ENCODE measurements around the gene PRKAA2. TPM values are rescaled to one million over a fixed set of nuclear protein-coding genes. Genes with fewer than 3 reads are reported as not detected.

The PRKAA2 gene
- total RNA-seq, 1 experiment from 2014 or later: 11.1 TPM

DNA sequence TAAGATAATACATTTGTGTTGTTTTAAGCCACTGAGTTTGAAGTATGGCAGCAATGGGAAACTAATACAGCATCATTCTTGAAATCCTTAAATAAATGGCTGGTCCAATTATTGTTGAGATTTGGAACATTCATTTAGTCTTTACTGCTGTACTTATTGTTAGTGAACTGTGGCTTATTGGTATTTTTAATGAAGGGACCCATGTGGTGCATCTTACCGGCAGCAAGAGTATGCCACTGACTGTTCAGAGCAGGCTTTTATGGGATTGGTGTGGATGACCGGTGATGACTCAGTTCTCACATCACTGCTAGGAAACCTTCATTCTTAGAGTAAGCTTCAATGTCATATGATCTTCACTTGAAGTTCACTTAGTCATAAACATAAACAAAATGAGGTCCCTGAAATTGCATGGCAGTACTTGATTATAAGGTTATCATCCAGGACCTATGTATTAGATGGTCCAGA lies 31.5 kb downstream of the PRKAA2 start:
- no TSS peak for BruUV-seq (replicated peaks)
- TF ChIP-seq, protein P1, sequence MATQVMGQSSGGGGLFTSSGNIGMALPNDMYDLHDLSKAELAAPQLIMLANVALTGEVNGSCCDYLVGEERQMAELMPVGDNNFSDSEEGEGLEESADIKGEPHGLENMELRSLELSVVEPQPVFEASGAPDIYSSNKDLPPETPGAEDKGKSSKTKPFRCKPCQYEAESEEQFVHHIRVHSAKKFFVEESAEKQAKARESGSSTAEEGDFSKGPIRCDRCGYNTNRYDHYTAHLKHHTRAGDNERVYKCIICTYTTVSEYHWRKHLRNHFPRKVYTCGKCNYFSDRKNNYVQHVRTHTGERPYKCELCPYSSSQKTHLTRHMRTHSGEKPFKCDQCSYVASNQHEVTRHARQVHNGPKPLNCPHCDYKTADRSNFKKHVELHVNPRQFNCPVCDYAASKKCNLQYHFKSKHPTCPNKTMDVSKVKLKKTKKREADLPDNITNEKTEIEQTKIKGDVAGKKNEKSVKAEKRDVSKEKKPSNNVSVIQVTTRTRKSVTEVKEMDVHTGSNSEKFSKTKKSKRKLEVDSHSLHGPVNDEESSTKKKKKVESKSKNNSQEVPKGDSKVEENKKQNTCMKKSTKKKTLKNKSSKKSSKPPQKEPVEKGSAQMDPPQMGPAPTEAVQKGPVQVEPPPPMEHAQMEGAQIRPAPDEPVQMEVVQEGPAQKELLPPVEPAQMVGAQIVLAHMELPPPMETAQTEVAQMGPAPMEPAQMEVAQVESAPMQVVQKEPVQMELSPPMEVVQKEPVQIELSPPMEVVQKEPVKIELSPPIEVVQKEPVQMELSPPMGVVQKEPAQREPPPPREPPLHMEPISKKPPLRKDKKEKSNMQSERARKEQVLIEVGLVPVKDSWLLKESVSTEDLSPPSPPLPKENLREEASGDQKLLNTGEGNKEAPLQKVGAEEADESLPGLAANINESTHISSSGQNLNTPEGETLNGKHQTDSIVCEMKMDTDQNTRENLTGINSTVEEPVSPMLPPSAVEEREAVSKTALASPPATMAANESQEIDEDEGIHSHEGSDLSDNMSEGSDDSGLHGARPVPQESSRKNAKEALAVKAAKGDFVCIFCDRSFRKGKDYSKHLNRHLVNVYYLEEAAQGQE (IDR thresholded peaks at IDR 0.05; ENCODE audit: insufficient read depth in 1 of 2, low read depth in 2 of 2, low read length in 1 of 2): no peak
- TF ChIP-seq, protein P2, sequence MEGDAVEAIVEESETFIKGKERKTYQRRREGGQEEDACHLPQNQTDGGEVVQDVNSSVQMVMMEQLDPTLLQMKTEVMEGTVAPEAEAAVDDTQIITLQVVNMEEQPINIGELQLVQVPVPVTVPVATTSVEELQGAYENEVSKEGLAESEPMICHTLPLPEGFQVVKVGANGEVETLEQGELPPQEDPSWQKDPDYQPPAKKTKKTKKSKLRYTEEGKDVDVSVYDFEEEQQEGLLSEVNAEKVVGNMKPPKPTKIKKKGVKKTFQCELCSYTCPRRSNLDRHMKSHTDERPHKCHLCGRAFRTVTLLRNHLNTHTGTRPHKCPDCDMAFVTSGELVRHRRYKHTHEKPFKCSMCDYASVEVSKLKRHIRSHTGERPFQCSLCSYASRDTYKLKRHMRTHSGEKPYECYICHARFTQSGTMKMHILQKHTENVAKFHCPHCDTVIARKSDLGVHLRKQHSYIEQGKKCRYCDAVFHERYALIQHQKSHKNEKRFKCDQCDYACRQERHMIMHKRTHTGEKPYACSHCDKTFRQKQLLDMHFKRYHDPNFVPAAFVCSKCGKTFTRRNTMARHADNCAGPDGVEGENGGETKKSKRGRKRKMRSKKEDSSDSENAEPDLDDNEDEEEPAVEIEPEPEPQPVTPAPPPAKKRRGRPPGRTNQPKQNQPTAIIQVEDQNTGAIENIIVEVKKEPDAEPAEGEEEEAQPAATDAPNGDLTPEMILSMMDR (IDR thresholded peaks at IDR 0.05): no peak
- TF ChIP-seq POLR2AphosphoS5 (IDR thresholded peaks at IDR 0.05; ENCODE audit: low read depth, low read length) (no peak), TCF7L2 (IDR thresholded peaks at IDR 0.05; ENCODE audit: low read depth, low read length) (no peak), SIN3A (IDR thresholded peaks at IDR 0.05; ENCODE audit: borderline replicate concordance, insufficient read depth, low read depth, low read length) (no peak)
- peak; percentile 94 for ATAC-seq
- DNase-seq (ENCODE audit: low read depth, low spot score): peak; percentile 91
- Histone ChIP-seq H3K27me3 (ENCODE audit: control insufficient read depth, insufficient read depth, low read length) (no peaks in the 10 kb centered on the region), H3K27ac (ENCODE audit: low read length) (peak overlapping the region; percentile 26; the same call in 1 of the 2 replicates), H3K36me3 (ENCODE audit: control insufficient read depth, insufficient read depth, low read length) (no peaks in the 10 kb centered on the region; the same call in 1 of the 2 replicates), H3K4me1 (ENCODE audit: control insufficient read depth, insufficient read depth, low read length) (peaks cover 10% of the 10 kb centered on the region; the same call in 1 of the 2 replicates), H3K4me3 (ENCODE audit: low read depth in 2 of 2, low read length in 2 of 2) (no peak overlapping the region), H3K9me3 (ENCODE audit: control insufficient read depth, insufficient read depth, low read depth, low read length) (no peaks in the 10 kb centered on the region)
- CTCF ChIA-PET: no interaction called here
- intact Hi-C loops (cut with micrococcal nuclease; ENCODE audit: unreplicated experiment): no loop called here
- POLR2A ChIA-PET: interaction anchor here (0.6 kb wide), 1 partner anchor 53 kb away, joined by 4 read pairs; no protein-coding TSS in a partner anchor
- in situ Hi-C loops (cut with HindIII; ENCODE audit: low pct_unique_long_range_greater_than_20kb, low sequenced_read_pairs): no loop called here

DNA sequence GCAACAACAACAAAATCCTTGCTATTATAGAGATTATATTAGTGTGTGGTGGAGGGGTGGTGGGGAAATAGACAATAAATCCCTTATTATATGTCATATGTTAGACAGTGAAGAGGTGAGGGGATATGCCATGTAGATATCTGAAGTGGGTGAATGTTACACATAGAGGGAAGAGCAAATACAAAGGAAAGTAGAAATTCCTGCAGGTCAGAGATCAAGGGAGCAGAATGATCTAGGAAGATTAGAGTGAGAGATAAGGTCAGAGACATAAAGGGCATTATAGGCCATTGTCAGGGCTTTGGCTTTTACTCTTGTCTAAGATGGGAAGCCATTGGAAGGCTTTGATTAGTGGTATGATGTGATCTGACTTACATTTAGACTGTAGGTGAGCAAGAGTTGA lies 38.5 kb downstream of the PRKAA2 start:
- TF ChIP-seq TCF7L2 (IDR thresholded peaks at IDR 0.05; ENCODE audit: low read depth, low read length): no peak
- CTCF ChIA-PET: no interaction called here
- H3K36me3 ChIP-seq (ENCODE audit: control insufficient read depth, insufficient read depth, low read length): no peaks in the 10 kb centered on the region
- H3K27ac ChIP-seq (ENCODE audit: low read length): no peak overlapping the region
- H3K27me3 ChIP-seq (ENCODE audit: control insufficient read depth, insufficient read depth, low read length): no peaks in the 10 kb centered on the region
- no peaks in the 10 kb centered on the region for H3K9me3 ChIP-seq (ENCODE audit: control insufficient read depth, insufficient read depth, low read depth, low read length)
- POLR2A ChIA-PET: interaction anchor here (0.6 kb wide), 1 partner anchor 31 kb away, joined by 3 read pairs; no protein-coding TSS in a partner anchor
- ATAC-seq (no peak), DNase-seq (ENCODE audit: low read depth, low spot score) (no peak)
- BruUV-seq (replicated peaks): no TSS peak
- in situ Hi-C loops (cut with HindIII; ENCODE audit: low pct_unique_long_range_greater_than_20kb, low sequenced_read_pairs): no loop called here
- intact Hi-C loops (cut with micrococcal nuclease; ENCODE audit: unreplicated experiment): no loop called here
- H3K4me3 ChIP-seq (ENCODE audit: low read depth in 2 of 2, low read length in 2 of 2): no peak overlapping the region
- peaks cover 11% of the 10 kb centered on the region for H3K4me1 ChIP-seq (ENCODE audit: control insufficient read depth, insufficient read depth, low read length)

DNA sequence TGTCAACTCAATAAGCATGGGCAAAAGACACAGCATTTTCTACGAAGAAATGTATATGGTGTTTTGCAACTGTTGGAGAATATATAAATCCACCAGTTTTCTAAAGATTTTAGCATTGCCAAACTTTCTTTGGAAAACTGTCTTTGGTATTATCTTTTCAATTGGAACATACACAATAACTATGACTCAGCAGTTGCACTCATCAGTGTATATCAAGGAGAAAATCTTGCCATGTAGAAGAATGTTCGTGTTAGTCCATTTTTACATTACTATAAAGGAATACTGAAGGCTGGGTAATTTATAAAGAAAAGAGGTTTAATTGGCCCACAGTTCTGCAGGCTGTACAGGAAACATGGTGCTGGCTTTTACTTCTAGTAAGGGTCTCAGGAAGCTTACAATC lies 41.1 kb downstream of the PRKAA2 start:
- Histone ChIP-seq H3K4me1 (ENCODE audit: control insufficient read depth, insufficient read depth, low read length) (peaks cover 18% of the 10 kb centered on the region), H3K27me3 (ENCODE audit: control insufficient read depth, insufficient read depth, low read length) (no peaks in the 10 kb centered on the region), H3K9me3 (ENCODE audit: control insufficient read depth, insufficient read depth, low read depth, low read length) (no peaks in the 10 kb centered on the region), H3K36me3 (ENCODE audit: control insufficient read depth, insufficient read depth, low read length) (no peaks in the 10 kb centered on the region), H3K27ac (ENCODE audit: low read length) (0 out of 2 replicates have a peak overlapping the region, but pooled peaks have one; percentile 5), H3K4me3 (ENCODE audit: low read depth in 2 of 2, low read length in 2 of 2) (no peak overlapping the region)
- ChIA-PET CTCF (no interaction called here), POLR2A (no interaction called here)
- intact Hi-C loops (cut with micrococcal nuclease; ENCODE audit: unreplicated experiment): loop anchor here (5.0 kb wide), 1 partner anchor 44 kb away; no protein-coding TSS in a partner anchor
- no peak for TF ChIP-seq SIN3A (IDR thresholded peaks at IDR 0.05; ENCODE audit: borderline replicate concordance, insufficient read depth, low read depth, low read length)
- TF ChIP-seq, protein P1 (IDR thresholded peaks at IDR 0.05; ENCODE audit: insufficient read depth in 1 of 2, low read depth in 2 of 2, low read length in 1 of 2): no peak
- TF ChIP-seq POLR2AphosphoS5 (IDR thresholded peaks at IDR 0.05; ENCODE audit: low read depth, low read length): no peak
- no peak for TF ChIP-seq TCF7L2 (IDR thresholded peaks at IDR 0.05; ENCODE audit: low read depth, low read length)
- TF ChIP-seq, protein P2 (IDR thresholded peaks at IDR 0.05): no peak
- no TSS peak for BruUV-seq (replicated peaks)
- no peak for ATAC-seq
- in situ Hi-C loops (cut with HindIII; ENCODE audit: low pct_unique_long_range_greater_than_20kb, low sequenced_read_pairs): no loop called here
- no peak for DNase-seq (ENCODE audit: low read depth, low spot score)

Measured in Panc1 (cell line).